ENCODE results near the gene CISD3.

GRCh38 chr17:38738686-38739085 is 8.5 kb downstream of the CISD3 start:
- no peak for TF ChIP-seq EZH2 (IDR thresholded peaks at IDR 0.05; ENCODE audit: low read depth, unreplicated experiment)
- no peak for TF ChIP-seq CTCF (conservative IDR thresholded peaks at IDR 0.05; ENCODE audit: low read depth in 2 of 2)
- TF ChIP-seq POLR2AphosphoS5 (IDR thresholded peaks at IDR 0.05; ENCODE audit: low read depth), result no peak
- no peak for TF ChIP-seq ZNF114 (CRISPR knock-in tag; IDR thresholded peaks at IDR 0.05)
- no peak for TF ChIP-seq STAT1 (IDR thresholded peaks at IDR 0.05; ENCODE audit: unreplicated experiment)
- no peak for TF ChIP-seq ETS1 (IDR thresholded peaks at IDR 0.05)
- TF ChIP-seq EZH2phosphoT487 (IDR thresholded peaks at IDR 0.05; ENCODE audit: unreplicated experiment), result no peak
- no peak for TF ChIP-seq CREB1 (CRISPR knock-in tag; IDR thresholded peaks at IDR 0.05; ENCODE audit: low read depth)
- no peak for TF ChIP-seq ZNF331 (CRISPR knock-in tag; IDR thresholded peaks at IDR 0.05; ENCODE audit: low read depth)
- TF ChIP-seq REST (IDR thresholded peaks at IDR 0.05; ENCODE audit: unreplicated experiment), result no peak
- TF ChIP-seq JUNB (IDR thresholded peaks at IDR 0.05; ENCODE audit: unreplicated experiment), result no peak
- no peak for TF ChIP-seq ZNF462 (CRISPR knock-in tag; IDR thresholded peaks at IDR 0.05)
